ENCODE results near the gene VEGFB. TPM values are rescaled to one million over a fixed set of nuclear protein-coding genes. Genes with fewer than 3 reads are reported as not detected.

VEGFB gene
- polyA plus RNA-seq, 6 donors from 2014 or later, result 10.9 to 33.7 (median 28.1) TPM

DNA sequence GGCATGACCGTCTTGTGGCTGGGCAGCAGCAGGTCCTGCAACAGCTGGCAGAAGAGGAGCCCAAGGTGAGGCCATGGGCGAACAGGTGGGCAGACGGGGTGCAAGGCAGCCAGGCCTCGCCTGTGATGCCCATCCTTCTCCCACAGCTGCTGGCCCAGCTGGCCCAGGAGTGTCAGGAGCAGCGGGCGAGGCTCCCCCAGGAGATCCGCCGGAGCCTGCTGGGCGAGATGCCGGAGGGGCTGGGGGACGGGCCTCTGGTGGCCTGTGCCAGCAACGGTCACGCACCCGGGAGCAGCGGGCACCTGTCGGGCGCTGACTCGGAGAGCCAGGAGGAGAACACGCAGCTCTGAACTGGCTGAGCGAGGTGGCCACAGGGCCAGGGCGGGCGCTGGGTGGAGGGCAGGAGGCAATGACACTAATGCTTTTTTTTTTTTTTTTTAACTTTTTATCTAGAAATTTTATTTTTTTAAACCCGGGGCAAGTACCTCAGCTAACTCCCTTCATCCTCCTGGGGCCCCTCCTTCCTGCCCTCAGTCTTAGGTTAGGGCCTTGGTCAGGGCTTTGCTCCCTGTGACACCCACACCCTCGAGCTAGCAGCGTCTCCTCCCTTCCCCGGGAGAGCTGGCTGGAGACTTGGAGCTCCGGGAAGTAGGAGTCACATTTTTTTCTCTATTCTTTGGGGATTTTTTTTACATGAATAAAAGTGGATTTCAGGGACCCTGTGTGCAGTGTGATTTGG, 33.0 kb downstream of the VEGFB start:
- Mint-ChIP-seq H3K4me1 (peaks cover 22 to 36% (median 24%) of the 10 kb centered on the region in 3 donors), H3K9me3 (no peaks in the 10 kb centered on the region), H3K4me3 (peak overlapping the region in 6 of 8 donors; percentile 39 to 97 (median 66)), H3K27ac (peak overlapping the region in 1 of 6 donors; percentile 95), H3K36me3 (no peaks in the 10 kb centered on the region), H3K27me3 (no peaks in the 10 kb centered on the region)
- DNase-seq (no peak), ATAC-seq (ENCODE audit: low read depth in 2 of 2) (no peak)

DNA sequence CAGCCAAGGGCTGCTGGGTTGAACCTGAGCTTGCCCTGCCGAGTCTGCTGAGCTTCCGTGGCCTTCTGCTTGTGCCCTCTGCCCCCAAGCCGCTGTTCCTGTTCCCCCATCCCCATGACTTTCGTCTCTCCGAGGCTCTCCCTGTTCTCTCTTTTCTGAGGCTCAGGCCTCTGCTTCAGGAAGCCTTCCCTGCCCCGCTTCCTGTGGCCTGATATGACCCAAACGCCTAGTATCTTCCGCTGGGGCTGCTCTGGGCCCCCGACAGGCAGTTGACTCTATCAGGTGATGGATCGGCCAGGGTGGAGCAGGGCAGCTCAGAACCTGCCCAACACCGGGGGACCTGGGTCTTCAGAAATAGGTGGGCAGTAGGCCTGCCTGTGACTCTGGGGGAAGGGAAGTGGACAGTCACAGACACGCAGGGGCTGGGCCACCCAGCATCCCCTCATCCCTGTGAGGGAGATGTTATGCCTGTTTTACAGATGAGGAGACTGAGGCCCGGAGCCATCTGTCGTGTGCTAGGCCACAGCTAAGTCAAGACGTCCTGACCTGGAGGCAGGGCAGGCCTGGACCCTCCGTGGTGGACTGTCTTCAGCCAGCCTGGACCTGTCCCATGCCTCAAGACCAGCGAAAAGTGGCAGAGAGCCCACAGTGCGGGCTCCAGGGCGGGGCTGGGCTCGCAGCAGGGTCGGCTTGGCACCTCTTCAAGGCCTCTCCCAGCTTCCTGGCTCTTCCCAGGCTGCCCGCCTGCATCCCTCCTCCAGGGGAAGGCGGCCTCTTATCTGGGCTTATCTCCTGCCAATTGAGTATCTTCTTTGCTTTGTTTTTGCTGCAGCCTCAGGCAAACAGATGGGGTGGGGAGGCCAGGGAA, 33.9 kb downstream of the VEGFB start:
- no peaks in the 10 kb centered on the region for H3K27me3 Mint-ChIP-seq
- H3K36me3 Mint-ChIP-seq, result no peaks in the 10 kb centered on the region
- DNase-seq, result no peak
- no peaks in the 10 kb centered on the region for H3K9me3 Mint-ChIP-seq
- peaks cover 18 to 36% (median 24%) of the 10 kb centered on the region in 3 donors for H3K4me1 Mint-ChIP-seq
- peak overlapping the region; percentile 94 to 98 (median 98) for H3K4me3 Mint-ChIP-seq
- no peak for ATAC-seq (ENCODE audit: low read depth in 2 of 2)
- H3K27ac Mint-ChIP-seq, result peak overlapping the region; percentile 57 to 99 (median 96)

DNA sequence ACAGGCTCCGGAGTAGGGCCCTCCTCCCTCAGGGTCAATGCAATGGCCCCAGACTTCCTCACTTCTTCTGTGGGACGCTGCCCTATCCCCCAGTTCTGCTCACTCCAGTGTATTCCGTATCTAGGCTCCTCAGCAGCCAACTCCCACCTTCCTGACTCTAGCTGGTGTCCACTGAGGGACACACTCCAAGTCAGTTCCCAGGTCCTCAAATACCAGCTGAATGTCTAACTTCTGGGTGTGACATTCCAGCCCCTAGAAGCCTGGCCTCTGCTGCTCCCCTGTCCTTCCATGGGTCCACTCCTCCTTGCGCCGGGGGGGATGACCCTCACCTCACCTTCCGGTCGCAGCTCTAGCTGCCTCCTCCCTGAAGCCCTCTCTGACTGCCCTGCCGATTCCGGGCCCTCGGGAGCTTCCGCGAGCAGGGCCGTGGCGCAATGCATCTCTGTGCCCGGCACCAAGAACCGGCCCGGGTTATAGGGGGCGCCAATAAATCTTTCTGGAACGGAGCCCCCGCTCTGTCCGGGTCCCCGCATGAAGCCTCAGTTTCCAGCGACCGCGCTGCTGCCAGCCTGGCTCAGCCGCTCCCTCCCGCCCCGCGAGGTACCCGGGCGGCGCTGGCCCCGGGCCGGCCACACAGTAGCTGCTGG, 34.6 kb downstream of the VEGFB start:
- DNase-seq (no peak), ATAC-seq (ENCODE audit: low read depth in 2 of 2) (peak in 1 of 2 donors; percentile 3)
- Mint-ChIP-seq H3K36me3 (no peaks in the 10 kb centered on the region), H3K27me3 (no peaks in the 10 kb centered on the region), H3K4me3 (peak overlapping the region; percentile 94 to 98 (median 98)), H3K27ac (peak overlapping the region in 5 of 6 donors; percentile 57 to 99 (median 96)), H3K9me3 (no peaks in the 10 kb centered on the region), H3K4me1 (peaks cover 18 to 36% (median 24%) of the 10 kb centered on the region in 3 donors)

- Mint-ChIP-seq H3K27ac (peak overlapping the region; percentile 95 to 99 (median 98)), H3K4me1 (peaks cover 18 to 36% (median 24%) of the 10 kb centered on the region in 3 donors), H3K36me3 (no peaks in the 10 kb centered on the region), H3K27me3 (no peaks in the 10 kb centered on the region), H3K9me3 (no peaks in the 10 kb centered on the region), H3K4me3 (peak overlapping the region; percentile 94 to 98 (median 98))
- peak; percentile 97 for DNase-seq
- ATAC-seq (ENCODE audit: low read depth in 2 of 2), result peak; percentile 68 to 70
Measured at GRCh38 chr11:64269540-64270220, 35.3 kb downstream of the VEGFB start.

- H3K4me1 Mint-ChIP-seq, result peaks cover 6 to 18% (median 8%) of the 10 kb centered on the region in 3 donors
- no peaks in the 10 kb centered on the region for H3K36me3 Mint-ChIP-seq
- H3K27me3 Mint-ChIP-seq, result no peaks in the 10 kb centered on the region
- H3K9me3 Mint-ChIP-seq, result no peaks in the 10 kb centered on the region
- no peak for DNase-seq
- H3K27ac Mint-ChIP-seq, result peak overlapping the region in 2 of 6 donors; percentile 12 to 34
- H3K4me3 Mint-ChIP-seq, result peak overlapping the region in 2 of 8 donors; percentile 37 to 43
- no peak for ATAC-seq (ENCODE audit: low read depth in 2 of 2)
Measured at GRCh38 chr11:64275031-64275800, 40.8 kb downstream of the VEGFB start.

DNA sequence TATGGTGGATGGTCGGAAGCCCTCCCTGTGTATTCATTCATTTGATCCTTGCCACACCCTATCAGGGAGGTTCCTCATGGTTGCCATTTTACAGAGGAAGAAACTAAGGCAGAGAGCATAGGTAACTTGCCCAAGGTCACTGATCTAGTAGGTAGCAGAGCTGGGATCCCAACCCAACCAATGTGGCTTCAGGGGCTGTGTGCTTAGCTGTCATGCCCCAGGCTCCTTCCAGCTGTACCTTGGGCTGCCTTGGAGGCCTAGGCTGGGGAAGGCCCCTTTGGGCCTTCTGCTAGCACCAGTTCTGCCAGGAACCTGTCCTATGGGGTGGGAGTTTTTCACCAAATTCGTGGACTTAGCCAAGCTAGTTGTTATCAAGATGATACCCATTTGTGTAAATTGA, 41.5 kb downstream of the VEGFB start:
- Mint-ChIP-seq H3K4me1 (peaks cover 4 to 14% (median 7%) of the 10 kb centered on the region in 3 donors), H3K27me3 (no peaks in the 10 kb centered on the region), H3K27ac (peak overlapping the region in 2 of 6 donors; percentile 12 to 76), H3K4me3 (peak overlapping the region in 2 of 8 donors; percentile 43 to 52), H3K36me3 (no peaks in the 10 kb centered on the region), H3K9me3 (no peaks in the 10 kb centered on the region)
- DNase-seq (no peak), ATAC-seq (ENCODE audit: low read depth in 2 of 2) (no peak)

- H3K27ac Mint-ChIP-seq, result peak overlapping the region in 1 of 6 donors; percentile 59
- peaks cover 7 to 11% (median 9%) of the 10 kb centered on the region in 3 donors for H3K4me1 Mint-ChIP-seq
- H3K4me3 Mint-ChIP-seq, result peak overlapping the region in 1 of 8 donors; percentile 64
- ATAC-seq (ENCODE audit: low read depth in 2 of 2), result no peak
- no peaks in the 10 kb centered on the region for H3K9me3 Mint-ChIP-seq
- H3K36me3 Mint-ChIP-seq, result peaks cover 0 to 8% of the 10 kb centered on the region in 2 donors
- DNase-seq, result no peak
- H3K27me3 Mint-ChIP-seq, result no peaks in the 10 kb centered on the region
Measured at GRCh38 chr11:64276653-64277431, 42.5 kb downstream of the VEGFB start.

- ATAC-seq (ENCODE audit: low read depth in 2 of 2) (no peak), DNase-seq (no peak)
- peaks cover 0 to 11% of the 10 kb centered on the region in 2 donors for H3K36me3 Mint-ChIP-seq
- H3K4me3 Mint-ChIP-seq, result peak overlapping the region in 1 of 8 donors; percentile 12
- H3K4me1 Mint-ChIP-seq, result peaks cover 8 to 13% (median 12%) of the 10 kb centered on the region in 3 donors
- no peaks in the 10 kb centered on the region for H3K9me3 Mint-ChIP-seq
- peak overlapping the region in 1 of 6 donors; percentile 10 for H3K27ac Mint-ChIP-seq
- no peaks in the 10 kb centered on the region for H3K27me3 Mint-ChIP-seq
Measured at GRCh38 chr11:64278576-64279190, 44.3 kb downstream of the VEGFB start.

GRCh38 chr11:64281957-64282770, 47.8 kb downstream of the VEGFB start:
- Mint-ChIP-seq H3K4me3 (peak overlapping the region in 2 of 8 donors; percentile 63 to 69), H3K27ac (peak overlapping the region in 4 of 6 donors; percentile 47 to 99 (median 80)), H3K27me3 (no peaks in the 10 kb centered on the region), H3K4me1 (peaks cover 21 to 25% (median 23%) of the 10 kb centered on the region in 3 donors), H3K36me3 (peaks cover 0 to 11% of the 10 kb centered on the region in 2 donors), H3K9me3 (no peaks in the 10 kb centered on the region)
- ATAC-seq (ENCODE audit: low read depth in 2 of 2) (no peak), DNase-seq (no peak)

- H3K36me3 Mint-ChIP-seq, result peaks cover 0 to 11% of the 10 kb centered on the region in 2 donors
- ATAC-seq (ENCODE audit: low read depth in 2 of 2) (no peak), DNase-seq (no peak)
- peak overlapping the region in 7 of 8 donors; percentile 35 to 93 (median 85) for H3K4me3 Mint-ChIP-seq
- peaks cover 21 to 25% (median 23%) of the 10 kb centered on the region in 3 donors for H3K4me1 Mint-ChIP-seq
- peak overlapping the region in 5 of 6 donors; percentile 92 to 99 (median 96) for H3K27ac Mint-ChIP-seq
- no peaks in the 10 kb centered on the region for H3K27me3 Mint-ChIP-seq
- H3K9me3 Mint-ChIP-seq, result no peaks in the 10 kb centered on the region
Measured at GRCh38 chr11:64283092-64283491, 48.7 kb downstream of the VEGFB start.

Measured in naive B cell (primary cell).